ENCODE data around the gene CRISP1. TPM values are rescaled to one million over a fixed set of nuclear protein-coding genes. Genes with fewer than 3 reads are reported as not detected.
"Not testable (repeated sequence)": the region's sequence is repeated elsewhere in the genome, so short reads cannot be mapped to it uniquely, and the experiment has no call there.

Gene CRISP1
- total and polyA plus RNA-seq, 10 of the 15 experiments (the other 5 are each of a cell fraction or from before 2014, with no cell fraction given) = not detected

DNA sequence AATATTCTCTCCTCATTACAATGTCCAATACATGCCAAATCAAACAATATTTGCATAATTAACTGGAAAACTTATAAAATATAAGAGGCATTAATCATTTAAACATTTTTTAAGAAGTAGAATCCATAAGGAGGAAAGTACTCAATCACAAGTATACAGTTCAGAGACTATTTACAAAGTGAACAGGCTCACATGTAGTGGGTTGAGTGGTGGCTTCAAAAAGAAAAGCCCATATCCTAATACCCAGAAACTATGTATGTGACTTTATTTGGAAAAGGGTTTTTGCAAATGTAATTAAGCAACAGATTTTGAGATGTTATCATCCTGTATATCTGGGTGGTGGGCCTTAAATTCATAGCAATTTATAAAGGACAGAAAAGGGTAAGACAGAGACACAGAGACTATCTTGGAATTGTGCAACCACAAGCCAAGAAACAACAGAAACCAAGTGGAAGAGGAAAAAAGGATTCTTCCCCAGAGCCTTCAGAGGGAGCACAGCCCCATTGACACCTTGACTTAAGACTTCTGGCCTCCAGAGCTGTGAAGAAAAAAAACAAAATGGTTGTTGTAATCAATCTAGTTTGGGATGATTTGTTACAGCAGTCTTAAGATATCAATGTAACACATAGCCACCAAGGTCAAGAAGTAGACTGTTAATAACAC lies 32.7 kb upstream of the CRISP1 start:
- Histone ChIP-seq H3K27ac (ENCODE audit: control insufficient read depth, insufficient read depth) (no peak overlapping the region), H3K27me3 (replicated peaks in 1 of 2; ENCODE audit: control insufficient read depth in 2 of 2, insufficient read depth in 2 of 2, low read length in 1 of 2) (no peaks in the 10 kb centered on the region), H2AFZ (ENCODE audit: control insufficient read depth, low read depth, low read length) (no peak overlapping the region), H3K79me2 (ENCODE audit: control insufficient read depth, insufficient read depth, low read length) (no peaks in the 10 kb centered on the region), H3K4me3 (no peak overlapping the region), H3K4me1 (ENCODE audit: control insufficient read depth, insufficient read depth, low read length) (no peaks in the 10 kb centered on the region), H4K20me1 (ENCODE audit: control insufficient read depth, insufficient read depth) (no peaks in the 10 kb centered on the region), H3K9ac (ENCODE audit: control insufficient read depth, insufficient read depth, low read length) (no peak overlapping the region), H3K9me3 (replicated peaks; ENCODE audit: control insufficient read depth, insufficient read depth, low read length) (no peaks in the 10 kb centered on the region), H3K36me3 (ENCODE audit: control insufficient read depth in 2 of 2, insufficient read depth in 2 of 2, low read length in 1 of 2) (no peaks in the 10 kb centered on the region), H3K4me2 (ENCODE audit: control insufficient read depth, insufficient read depth) (no peak overlapping the region)
- ChIA-PET SMC1A (ENCODE audit: uncharacterized antibody, unreplicated experiment) (no interaction called here), POLR2A (no interaction called here), CTCF (no interaction called here), RAD21 (ENCODE audit: unreplicated experiment) (no interaction called here)
- intact Hi-C loops (cut with micrococcal nuclease; ENCODE audit: unreplicated experiment) (no loop called here), in situ Hi-C loops (cut with MboI) (no loop called here)
- TF ChIP-seq DPF2 (IDR thresholded peaks at IDR 0.05) = no peak
- no peak for TF ChIP-seq EGR1 (IDR thresholded peaks at IDR 0.05; ENCODE audit: borderline replicate concordance in 1 of 2, low read depth in 2 of 2, low read length in 2 of 2)
- no peak for TF ChIP-seq MEF2B (IDR thresholded peaks at IDR 0.05; ENCODE audit: partially characterized antibody, poor library complexity, severe bottlenecking)
- TF ChIP-seq, protein P1, sequence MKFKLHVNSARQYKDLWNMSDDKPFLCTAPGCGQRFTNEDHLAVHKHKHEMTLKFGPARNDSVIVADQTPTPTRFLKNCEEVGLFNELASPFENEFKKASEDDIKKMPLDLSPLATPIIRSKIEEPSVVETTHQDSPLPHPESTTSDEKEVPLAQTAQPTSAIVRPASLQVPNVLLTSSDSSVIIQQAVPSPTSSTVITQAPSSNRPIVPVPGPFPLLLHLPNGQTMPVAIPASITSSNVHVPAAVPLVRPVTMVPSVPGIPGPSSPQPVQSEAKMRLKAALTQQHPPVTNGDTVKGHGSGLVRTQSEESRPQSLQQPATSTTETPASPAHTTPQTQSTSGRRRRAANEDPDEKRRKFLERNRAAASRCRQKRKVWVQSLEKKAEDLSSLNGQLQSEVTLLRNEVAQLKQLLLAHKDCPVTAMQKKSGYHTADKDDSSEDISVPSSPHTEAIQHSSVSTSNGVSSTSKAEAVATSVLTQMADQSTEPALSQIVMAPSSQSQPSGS (IDR thresholded peaks at IDR 0.05; ENCODE audit: low read length) = no peak
- TF ChIP-seq, protein P2, sequence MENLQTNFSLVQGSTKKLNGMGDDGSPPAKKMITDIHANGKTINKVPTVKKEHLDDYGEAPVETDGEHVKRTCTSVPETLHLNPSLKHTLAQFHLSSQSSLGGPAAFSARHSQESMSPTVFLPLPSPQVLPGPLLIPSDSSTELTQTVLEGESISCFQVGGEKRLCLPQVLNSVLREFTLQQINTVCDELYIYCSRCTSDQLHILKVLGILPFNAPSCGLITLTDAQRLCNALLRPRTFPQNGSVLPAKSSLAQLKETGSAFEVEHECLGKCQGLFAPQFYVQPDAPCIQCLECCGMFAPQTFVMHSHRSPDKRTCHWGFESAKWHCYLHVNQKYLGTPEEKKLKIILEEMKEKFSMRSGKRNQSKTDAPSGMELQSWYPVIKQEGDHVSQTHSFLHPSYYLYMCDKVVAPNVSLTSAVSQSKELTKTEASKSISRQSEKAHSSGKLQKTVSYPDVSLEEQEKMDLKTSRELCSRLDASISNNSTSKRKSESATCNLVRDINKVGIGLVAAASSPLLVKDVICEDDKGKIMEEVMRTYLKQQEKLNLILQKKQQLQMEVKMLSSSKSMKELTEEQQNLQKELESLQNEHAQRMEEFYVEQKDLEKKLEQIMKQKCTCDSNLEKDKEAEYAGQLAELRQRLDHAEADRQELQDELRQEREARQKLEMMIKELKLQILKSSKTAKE (IDR thresholded peaks at IDR 0.05; ENCODE audit: low read depth, poor library complexity, severe bottlenecking) = no peak
- TF ChIP-seq EED (IDR thresholded peaks at IDR 0.05; ENCODE audit: low read depth) = no peak
- TF ChIP-seq TAF1 (IDR thresholded peaks at IDR 0.05; ENCODE audit: borderline replicate concordance, low read depth, low read length) = no peak
- no peak for TF ChIP-seq FOS (IDR thresholded peaks at IDR 0.05; ENCODE audit: borderline replicate concordance, extremely low read depth, insufficient read length)
- no peak for TF ChIP-seq ZNF24 (IDR thresholded peaks at IDR 0.05)
- TF ChIP-seq EP300 (IDR thresholded peaks at IDR 0.05; ENCODE audit: borderline replicate concordance in 1 of 2, control insufficient read depth in 1 of 2, low read depth in 2 of 2, low read length in 2 of 2) = no peak
- TF ChIP-seq, protein P3, sequence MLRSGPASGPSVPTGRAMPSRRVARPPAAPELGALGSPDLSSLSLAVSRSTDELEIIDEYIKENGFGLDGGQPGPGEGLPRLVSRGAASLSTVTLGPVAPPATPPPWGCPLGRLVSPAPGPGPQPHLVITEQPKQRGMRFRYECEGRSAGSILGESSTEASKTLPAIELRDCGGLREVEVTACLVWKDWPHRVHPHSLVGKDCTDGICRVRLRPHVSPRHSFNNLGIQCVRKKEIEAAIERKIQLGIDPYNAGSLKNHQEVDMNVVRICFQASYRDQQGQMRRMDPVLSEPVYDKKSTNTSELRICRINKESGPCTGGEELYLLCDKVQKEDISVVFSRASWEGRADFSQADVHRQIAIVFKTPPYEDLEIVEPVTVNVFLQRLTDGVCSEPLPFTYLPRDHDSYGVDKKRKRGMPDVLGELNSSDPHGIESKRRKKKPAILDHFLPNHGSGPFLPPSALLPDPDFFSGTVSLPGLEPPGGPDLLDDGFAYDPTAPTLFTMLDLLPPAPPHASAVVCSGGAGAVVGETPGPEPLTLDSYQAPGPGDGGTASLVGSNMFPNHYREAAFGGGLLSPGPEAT (IDR thresholded peaks at IDR 0.05; ENCODE audit: low read depth) = no peak
- no peak for TF ChIP-seq SMAD1 (IDR thresholded peaks at IDR 0.05; ENCODE audit: low read depth, partially characterized antibody)
- DNase-seq (ENCODE audit: low read depth, low spot score) (no peak), ATAC-seq (no peak), FAIRE-seq (no peak)
- BruUV-seq (replicated peaks) = no TSS peak

DNA sequence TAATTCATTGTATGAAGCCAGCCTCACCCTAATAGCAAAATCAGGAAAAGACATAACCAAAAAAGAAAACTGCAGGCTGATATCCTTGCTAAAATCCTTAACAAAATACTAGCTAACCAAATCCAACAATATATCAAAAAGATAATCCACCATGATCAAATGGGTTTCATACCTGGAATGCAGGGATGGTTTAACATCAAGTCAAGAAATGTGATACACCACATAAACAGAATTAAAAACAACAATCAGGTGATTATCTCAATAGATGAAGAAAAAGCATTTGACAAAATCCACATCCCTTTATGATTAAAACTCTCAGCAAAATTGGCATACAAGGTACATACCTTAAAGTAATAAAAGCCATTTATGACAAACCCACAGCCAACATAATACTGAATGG lies 29.2 kb upstream of the CRISP1 start:
- ATAC-seq; BruUV-seq (replicated peaks); H3K4me2 ChIP-seq (ENCODE audit: control insufficient read depth, insufficient read depth); CTCF ChIA-PET; H3K9ac ChIP-seq (ENCODE audit: control insufficient read depth, insufficient read depth, low read length); H3K4me1 ChIP-seq (ENCODE audit: control insufficient read depth, insufficient read depth, low read length); POLR2A ChIA-PET; H2AFZ ChIP-seq (ENCODE audit: control insufficient read depth, low read depth, low read length); SMC1A ChIA-PET (ENCODE audit: uncharacterized antibody, unreplicated experiment); H3K27me3 ChIP-seq (replicated peaks in 1 of 2; ENCODE audit: control insufficient read depth in 2 of 2, insufficient read depth in 2 of 2, low read length in 1 of 2); RAD21 ChIA-PET (ENCODE audit: unreplicated experiment); H3K79me2 ChIP-seq (ENCODE audit: control insufficient read depth, insufficient read depth, low read length); DNase-seq (ENCODE audit: low read depth, low spot score); H3K27ac ChIP-seq (ENCODE audit: control insufficient read depth, insufficient read depth); FAIRE-seq; H3K4me3 ChIP-seq; H3K9me3 ChIP-seq (replicated peaks; ENCODE audit: control insufficient read depth, insufficient read depth, low read length); H3K36me3 ChIP-seq (ENCODE audit: control insufficient read depth in 2 of 2, insufficient read depth in 2 of 2, low read length in 1 of 2); intact Hi-C loops (cut with micrococcal nuclease; ENCODE audit: unreplicated experiment); H4K20me1 ChIP-seq (ENCODE audit: control insufficient read depth, insufficient read depth); in situ Hi-C loops (cut with MboI): not testable (repeated sequence)
